K562 (cell line): Measurements from ENCODE around the gene NFS1. TPM values are rescaled to one million over a fixed set of nuclear protein-coding genes. Genes with fewer than 3 reads are reported as not detected.

Experiments
- ARNT ChIP-seq, 2 experiments: fragments of 450-650 bp; IDR thresholded peaks; 2 replicates each; pipeline ENCODE4 v1.6.1; 2016; ENCODE audit warnings: mild to moderate bottlenecking in 1 of 2
- BCLAF1 ChIP-seq, 2 experiments: fragments of 450-650 bp in 1 of 2; IDR thresholded peaks; 2 replicates each; pipeline ENCODE4 v1.6.1; 2011 to 2017; ENCODE audit warnings: low read depth in 2 of 2, antibody characterized with exemption in 1 of 2, borderline replicate concordance in 1 of 2, low read length in 1 of 2, mild to moderate bottlenecking in 1 of 2, mixed read lengths in 1 of 2; ENCODE audit not compliant: control insufficient read depth in 1 of 2
- CBX1 ChIP-seq: sonication (generic); IDR thresholded peaks from 2 replicates; pipeline ENCODE4 v1.6.1; 2016; ENCODE audit warnings: antibody characterized with exemption, low read depth, mild to moderate bottlenecking
- CEBPB ChIP-seq: fragments of 450-650 bp; IDR thresholded peaks from 2 replicates; pipeline ENCODE4 v1.6.1; 2016; ENCODE audit warnings: missing genetic modification characterization, missing compliant biosample characterization
- CGGBP1 ChIP-seq: fragments of 250-450 bp; sonication (Bioruptor Pico); IDR thresholded peaks from 2 replicates; pipeline ENCODE4 v1.9.0; 2021; ENCODE audit warnings: mild to moderate bottlenecking
- CXXC5 ChIP-seq: fragments of 250-450 bp; sonication (Bioruptor Pico); IDR thresholded peaks from 2 replicates; pipeline ENCODE4 v1.8.0; 2022; ENCODE audit warnings: inconsistent platforms, mild to moderate bottlenecking, moderate library complexity
- GABPB1 ChIP-seq: sonication (generic); formaldehyde crosslinking; IDR thresholded peaks from 2 replicates; pipeline ENCODE4 v1.8.0; 2022; ENCODE audit warnings: mild to moderate bottlenecking, missing genetic modification reagents
- HEY1 ChIP-seq: fragments of 250-450 bp; sonication (Bioruptor Pico); IDR thresholded peaks from 2 replicates; pipeline ENCODE4 v1.5.0; 2020; ENCODE audit warnings: mild to moderate bottlenecking, moderate library complexity, borderline replicate concordance
- JUN ChIP-seq, 2 experiments: sonication (generic) in 1 of 2; formaldehyde crosslinking in 1 of 2; IDR thresholded peaks; 2 replicates each; pipeline versions ENCODE4 v1.6.1 to v1.8.0; 2012 to 2022; ENCODE audit warnings: borderline replicate concordance in 2 of 2, mild to moderate bottlenecking in 2 of 2, improper control_type of control experiment in 1 of 2, low read depth in 1 of 2, low read length in 1 of 2, missing genetic modification reagents in 1 of 2
- MBD1 ChIP-seq: fragments of 250-450 bp; sonication (Bioruptor Pico); IDR thresholded peaks from 2 replicates; pipeline ENCODE4 v1.8.0; 2022; ENCODE audit warnings: inconsistent platforms
- POU5F1 ChIP-seq: fragments of 150-350 bp; IDR thresholded peaks from 2 replicates; pipeline ENCODE4 v1.6.1; 2014; ENCODE audit warnings: borderline replicate concordance, low read length, low read depth, mild to moderate bottlenecking; ENCODE audit not compliant: partially characterized antibody
- PPARD ChIP-seq: fragments of 250-450 bp; sonication (Bioruptor Pico); IDR thresholded peaks from 2 replicates; pipeline ENCODE4 v1.8.0; 2022; ENCODE audit warnings: inconsistent platforms, mild to moderate bottlenecking, moderate library complexity
- PRPF4 ChIP-seq: fragments of 200-400 bp; formaldehyde crosslinking; IDR thresholded peaks from one replicate; pipeline ENCODE4 v1.6.1; 2017; ENCODE audit warnings: low read length, low read depth, mild to moderate bottlenecking; ENCODE audit not compliant: insufficient read depth, poor library complexity, severe bottlenecking
- RBM25 ChIP-seq: fragments of 200-400 bp; formaldehyde crosslinking; IDR thresholded peaks from 2 replicates; pipeline ENCODE4 v1.6.1; 2018; ENCODE audit warnings: low read length, low read depth, moderate library complexity; ENCODE audit not compliant: severe bottlenecking
- TEAD2 ChIP-seq: fragments of 450-650 bp; IDR thresholded peaks from 2 replicates; pipeline ENCODE4 v1.6.1; 2016; ENCODE audit warnings: missing genetic modification characterization, control low read depth, missing compliant biosample characterization
- THRAP3 ChIP-seq: fragments of 450-650 bp; IDR thresholded peaks from 2 replicates; pipeline ENCODE4 v1.6.1; 2016; ENCODE audit warnings: mild to moderate bottlenecking, inconsistent platforms, borderline replicate concordance
- TSC22D4 ChIP-seq: fragments of 450-650 bp; IDR thresholded peaks from 2 replicates; pipeline ENCODE4 v1.6.1; 2016; ENCODE audit warnings: missing genetic modification characterization, missing biosample characterization, control low read depth
- XRCC5 ChIP-seq: fragments of 200-400 bp; formaldehyde crosslinking; IDR thresholded peaks from 2 replicates; pipeline ENCODE4 v1.6.1; 2017; ENCODE audit warnings: low read depth, mild to moderate bottlenecking, low read length
- ZNF121 ChIP-seq: sonication (generic); formaldehyde crosslinking; conservative IDR thresholded peaks from 2 replicates; pipeline ENCODE4 v1.8.0; 2022; ENCODE audit warnings: missing genetic modification reagents
- ZNF253 ChIP-seq: fragments of 250-450 bp; sonication (Bioruptor Pico); conservative IDR thresholded peaks from 2 replicates; pipeline ENCODE4 v1.6.1; 2021; ENCODE audit warnings: mild to moderate bottlenecking
- ZNF583 ChIP-seq: fragments of 250-450 bp; sonication (Bioruptor Pico); IDR thresholded peaks from 2 replicates; pipeline ENCODE4 v1.4.0; 2020
- ZNF589 ChIP-seq: fragments of 200-800 bp; sonication (Bioruptor generic); IDR thresholded peaks from 2 replicates; pipeline ENCODE4 v1.6.1; 2016; ENCODE audit warnings: low read depth, missing genetic modification characterization, missing compliant biosample characterization
- polyA plus RNA-seq, 8 experiments: library from polyadenylated mRNA; depleted of rRNA in 4 of 8; stranded (reverse) in 5 of 8; unstranded in 3 of 8; fragments of >200 nt; fragmentation: Nextera tagmentation in 2 of 8; fragmentation: Illumina TruSeq in 1 of 8; extraction: Ambion mirVana in 2 of 8; extraction: Trizol in 1 of 8; gene quantifications; 2 replicates each; pipeline versions ENCODE4 v1.2.1 to v1.2.3, GENCODE V29; 2011 to 2014; ENCODE audit warnings: inconsistent platforms in 1 of 8, missing spikeins in 1 of 8
- total RNA-seq, 7 experiments: library from RNA; depleted of rRNA in 6 of 7; stranded (reverse); fragments of >200 nt in 6 of 7; fragmentation: Illumina TruSeq in 2 of 7; extraction: Trizol in 2 of 7; gene quantifications; 2 replicates each; pipeline versions ENCODE4 v1.2.1 to v1.2.3, GENCODE V29; 2011 to 2021; ENCODE audit warnings: low replicate concordance in 1 of 7
- TF ChIP-seq, protein P1 (sequence below): fragments of 250-450 bp; sonication (Bioruptor Pico); IDR thresholded peaks from 2 replicates; pipeline ENCODE4 v1.6.1; 2021; ENCODE audit warnings: mild to moderate bottlenecking

Gene NFS1
- total and polyA plus RNA-seq, 9 of the 15 experiments (the other 6 are each of a cell fraction or from before 2014, with no cell fraction given): 11.5 to 84.8 (median 47.1) TPM

- no peak for TF ChIP-seq CEBPB (tag)
- no peak for TF ChIP-seq BCLAF1 (IDR thresholded peaks at IDR 0.05; ENCODE audit: borderline replicate concordance in 1 of 2, control insufficient read depth in 1 of 2, low read depth in 2 of 2, low read length in 1 of 2)
- TF ChIP-seq CGGBP1 (CRISPR knock-in tag): no peak
- TF ChIP-seq PPARD (CRISPR knock-in tag): no peak
- no peak; the same call in 1 of the 2 replicates for TF ChIP-seq XRCC5
- no peak for TF ChIP-seq THRAP3
- TF ChIP-seq ZNF121 (CRISPR knock-in tag): no peak
- TF ChIP-seq TEAD2 (tag): no peak
- TF ChIP-seq POU5F1: no peak
- TF ChIP-seq TSC22D4 (tag): no peak
- TF ChIP-seq ZNF589: peak; percentile 52; the same call in 1 of the 2 replicates
- no peak for TF ChIP-seq MBD1 (CRISPR knock-in tag)
- peak; percentile 76 for TF ChIP-seq GABPB1 (CRISPR knock-in tag)
- TF ChIP-seq ARNT (IDR thresholded peaks at IDR 0.05): no peak
- TF ChIP-seq CBX1: peak; percentile 96
- TF ChIP-seq, protein P1, sequence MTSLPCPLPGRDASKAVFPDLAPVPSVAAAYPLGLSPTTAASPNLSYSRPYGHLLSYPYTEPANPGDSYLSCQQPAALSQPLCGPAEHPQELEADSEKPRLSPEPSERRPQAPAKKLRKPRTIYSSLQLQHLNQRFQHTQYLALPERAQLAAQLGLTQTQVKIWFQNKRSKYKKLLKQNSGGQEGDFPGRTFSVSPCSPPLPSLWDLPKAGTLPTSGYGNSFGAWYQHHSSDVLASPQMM (CRISPR knock-in tag): no peak
- TF ChIP-seq ZNF253 (CRISPR knock-in tag): no peak
- TF ChIP-seq CXXC5 (CRISPR knock-in tag): peak; percentile 95
- TF ChIP-seq JUN (IDR thresholded peaks at IDR 0.05; ENCODE audit: borderline replicate concordance, low read depth, low read length): no peak
- TF ChIP-seq JUN (CRISPR knock-in tag; IDR thresholded peaks at IDR 0.05; ENCODE audit: borderline replicate concordance): no peak
- TF ChIP-seq RBM25: no peak
- no peak for TF ChIP-seq HEY1 (CRISPR knock-in tag)
- TF ChIP-seq ZNF583 (CRISPR knock-in tag): no peak
- TF ChIP-seq PRPF4: peak; percentile 73
Observed at GRCh38 chr20:35664466-35665206, 34.5 kb downstream of the NFS1 start, which contains the start of the genes CPNE1 and RBM12 (continued).
